ENCODE results near the gene PCDHGA8. TPM values are rescaled to one million over a fixed set of nuclear protein-coding genes. Genes with fewer than 3 reads are reported as not detected.
"Not testable (repeated sequence)": the region's sequence is repeated elsewhere in the genome, so short reads cannot be mapped to it uniquely, and the experiment has no call there.

The PCDHGA8 gene
- total RNA-seq, 1 donor from 2014 or later: under 0.01 TPM

GRCh38 chr5:141382469-141383294, 9.8 kb upstream of the PCDHGA8 start, which contains the start of gene PCDHGA7:
Gene PCDHGA7, plus strand, starts transcription at chr5:141382742. Its CDS starts 158 bp downstream, at chr5:141382900.
- TF ChIP-seq CTCF (IDR thresholded peaks at IDR 0.05; ENCODE audit: insufficient read depth, low read length, severe bottlenecking): peak; percentile 29
- H3K36me3 ChIP-seq (ENCODE audit: control insufficient read depth, insufficient read depth, low read length): no peaks in the 10 kb centered on the region
- no peaks in the 10 kb centered on the region for H3K27me3 ChIP-seq (ENCODE audit: control insufficient read depth, insufficient read depth, low read length)
- H3K4me3 ChIP-seq (ENCODE audit: low read depth, low read length): peak within 1 kb of the TSS; percentile 27
- DNase-seq (ENCODE audit: low read depth) (peak; percentile 12), FAIRE-seq (no peak)

- FAIRE-seq (no peak), DNase-seq (ENCODE audit: low read depth) (no peak)
- H3K36me3 ChIP-seq (ENCODE audit: control insufficient read depth, insufficient read depth, low read length): no peaks in the 10 kb centered on the region
- no peak overlapping the region for H3K4me3 ChIP-seq (ENCODE audit: low read depth, low read length)
- TF ChIP-seq CTCF (IDR thresholded peaks at IDR 0.05; ENCODE audit: insufficient read depth, low read length, severe bottlenecking): no peak
- no peaks in the 10 kb centered on the region for H3K27me3 ChIP-seq (ENCODE audit: control insufficient read depth, insufficient read depth, low read length)
Observed at GRCh38 chr5:141383345-141383744, 9.1 kb upstream of the PCDHGA8 start.

- no peak for DNase-seq (ENCODE audit: low read depth)
- TF ChIP-seq CTCF (IDR thresholded peaks at IDR 0.05; ENCODE audit: insufficient read depth, low read length, severe bottlenecking): no peak
- FAIRE-seq: no peak
- Histone ChIP-seq H3K36me3 (ENCODE audit: control insufficient read depth, insufficient read depth, low read length) (no peaks in the 10 kb centered on the region), H3K27me3 (ENCODE audit: control insufficient read depth, insufficient read depth, low read length) (no peaks in the 10 kb centered on the region), H3K4me3 (ENCODE audit: low read depth, low read length) (no peak overlapping the region)
Observed at GRCh38 chr5:141384471-141385267, 7.8 kb upstream of the PCDHGA8 start.

- peak; percentile 100 for FAIRE-seq
- DNase-seq (ENCODE audit: low read depth): peak; percentile 34
- TF ChIP-seq CTCF (IDR thresholded peaks at IDR 0.05; ENCODE audit: insufficient read depth, low read length, severe bottlenecking): peak; percentile 59
- not testable (repeated sequence) for H3K36me3 ChIP-seq (ENCODE audit: control insufficient read depth, insufficient read depth, low read length); H3K27me3 ChIP-seq (ENCODE audit: control insufficient read depth, insufficient read depth, low read length)
- H3K4me3 ChIP-seq (ENCODE audit: low read depth, low read length): peak within 1 kb of the TSS; percentile 14
Observed at GRCh38 chr5:141387557-141388311, 4.7 kb upstream of the PCDHGA8 start, which contains the start of gene PCDHGB4. Gene PCDHGB4, plus strand, starts transcription at chr5:141387698. Its CDS starts 187 bp downstream, at chr5:141387885.

- Histone ChIP-seq H3K36me3 (ENCODE audit: control insufficient read depth, insufficient read depth, low read length) (no peaks in the 10 kb centered on the region), H3K27me3 (ENCODE audit: control insufficient read depth, insufficient read depth, low read length) (no peaks in the 10 kb centered on the region), H3K4me3 (ENCODE audit: low read depth, low read length) (no peak overlapping the region)
- no peak for TF ChIP-seq CTCF (IDR thresholded peaks at IDR 0.05; ENCODE audit: insufficient read depth, low read length, severe bottlenecking)
- FAIRE-seq (no peak), DNase-seq (ENCODE audit: low read depth) (no peak)
Observed at GRCh38 chr5:141388661-141389060, 3.8 kb upstream of the PCDHGA8 start.
